Measurements from ENCODE around the gene APEH. TPM values are rescaled to one million over a fixed set of nuclear protein-coding genes. Genes with fewer than 3 reads are reported as not detected.

APEH gene
- polyA plus RNA-seq (2013, experiment 1 of 2): 77.8 TPM
- 76.2 TPM for polyA plus RNA-seq (2013, experiment 2 of 2)

GRCh38 chr3:49673715-49674496 lies at the start of gene APEH:
Gene APEH (plus strand): TSS chr3:49674351. CDS start chr3:49674402, 51 bp downstream.
- DNase-seq: peak; percentile 98
- WGBS (ENCODE audit: extremely low coverage, insufficient coverage, low lambda C conversion rate): no CpG with 5 or more reads among the region's 71 CpGs
- no peak within 1 kb of the TSS for H4K5ac ChIP-seq (ENCODE audit: low read length)

DNA sequence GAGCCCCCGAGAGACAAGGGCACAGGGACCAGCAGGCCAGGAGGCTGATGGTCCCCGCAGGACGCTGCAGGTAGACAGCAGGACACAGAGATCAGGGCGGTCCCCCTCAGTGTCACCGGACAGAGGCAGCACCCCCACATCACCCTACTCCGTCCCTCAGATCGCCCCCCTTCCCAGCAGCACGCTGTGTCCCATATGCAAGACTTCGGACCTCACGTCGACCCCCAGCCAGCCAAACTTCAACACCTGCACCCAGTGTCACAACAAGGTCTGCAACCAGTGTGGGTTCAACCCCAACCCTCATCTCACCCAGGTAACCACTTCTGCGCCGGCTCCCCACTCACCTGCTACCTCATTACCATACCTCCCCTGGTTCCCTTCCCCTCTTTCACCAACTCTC lies 49.1 kb upstream of the APEH start:
- Histone ChIP-seq H3K4me3 (ENCODE audit: low read length) (no peak overlapping the region), H3K36me3 (ENCODE audit: control insufficient read depth, insufficient read depth, low read length) (no peaks in the 10 kb centered on the region), H3K9ac (ENCODE audit: low read length) (no peak overlapping the region), H2BK15ac (replicated peaks; ENCODE audit: low read depth) (no peak overlapping the region), H3K79me2 (ENCODE audit: control insufficient read depth, insufficient read depth, low read length) (no peaks in the 10 kb centered on the region), H3K18ac (ENCODE audit: low read length) (no peak overlapping the region), H3K27me3 (ENCODE audit: insufficient read depth, low read length, poor library complexity) (no peaks in the 10 kb centered on the region), H3K4me2 (ENCODE audit: low read length) (no peak overlapping the region), H3K56ac (ENCODE audit: low read length) (no peak overlapping the region), H2BK5ac (ENCODE audit: low read length) (no peak overlapping the region), H3K4me1 (ENCODE audit: control insufficient read depth, low read depth, low read length) (no peaks in the 10 kb centered on the region), H3K79me1 (ENCODE audit: low read length) (no peaks in the 10 kb centered on the region), H3K27ac (ENCODE audit: low read depth, low read length) (no peak overlapping the region), H2AK5ac (ENCODE audit: low read length) (no peak overlapping the region), H3K4ac (ENCODE audit: low read depth, low read length) (no peak overlapping the region), H4K5ac (ENCODE audit: low read length) (no peak overlapping the region), H4K8ac (ENCODE audit: low read depth, low read length) (no peak overlapping the region), H3K23ac (ENCODE audit: low read length) (no peak overlapping the region), H2BK120ac (ENCODE audit: low read depth, low read length) (no peak overlapping the region)
- WGBS (ENCODE audit: extremely low coverage, insufficient coverage, low lambda C conversion rate): no CpG with 5 or more reads among the region's 13 CpGs
- no peak for DNase-seq

More at GRCh38 chr3:49673715-49674496, at the start of gene APEH:
- Histone ChIP-seq H2BK120ac (ENCODE audit: low read depth, low read length) (no peak within 1 kb of the TSS), H3K27me3 (ENCODE audit: insufficient read depth, low read length, poor library complexity) (no peaks in the 10 kb centered on the region), H3K36me3 (ENCODE audit: control insufficient read depth, insufficient read depth, low read length) (peaks cover 6% of the 10 kb centered on the region), H3K79me1 (ENCODE audit: low read length) (peaks cover 17% of the 10 kb centered on the region), H3K4me1 (ENCODE audit: control insufficient read depth, low read depth, low read length) (peaks cover 6% of the 10 kb centered on the region), H2BK5ac (ENCODE audit: low read length) (peak within 1 kb of the TSS; percentile 45), H3K4me3 (ENCODE audit: low read length) (peak within 1 kb of the TSS; percentile 96), H2BK15ac (replicated peaks; ENCODE audit: low read depth) (no peak within 1 kb of the TSS), H3K56ac (ENCODE audit: low read length) (peak within 1 kb of the TSS; percentile 98), H3K27ac (ENCODE audit: low read depth, low read length) (peak within 1 kb of the TSS; percentile 91), H3K18ac (ENCODE audit: low read length) (peak within 1 kb of the TSS; percentile 69), H3K4ac (ENCODE audit: low read depth, low read length) (peak within 1 kb of the TSS; percentile 61), H4K8ac (ENCODE audit: low read depth, low read length) (peak within 1 kb of the TSS; percentile 78), H3K79me2 (ENCODE audit: control insufficient read depth, insufficient read depth, low read length) (peaks cover 10% of the 10 kb centered on the region), H2AK5ac (ENCODE audit: low read length) (peak within 1 kb of the TSS; percentile 3), H3K23ac (ENCODE audit: low read length) (no peak within 1 kb of the TSS), H3K4me2 (ENCODE audit: low read length) (peak within 1 kb of the TSS; percentile 86), H3K9ac (ENCODE audit: low read length) (peak within 1 kb of the TSS; percentile 94)

DNA sequence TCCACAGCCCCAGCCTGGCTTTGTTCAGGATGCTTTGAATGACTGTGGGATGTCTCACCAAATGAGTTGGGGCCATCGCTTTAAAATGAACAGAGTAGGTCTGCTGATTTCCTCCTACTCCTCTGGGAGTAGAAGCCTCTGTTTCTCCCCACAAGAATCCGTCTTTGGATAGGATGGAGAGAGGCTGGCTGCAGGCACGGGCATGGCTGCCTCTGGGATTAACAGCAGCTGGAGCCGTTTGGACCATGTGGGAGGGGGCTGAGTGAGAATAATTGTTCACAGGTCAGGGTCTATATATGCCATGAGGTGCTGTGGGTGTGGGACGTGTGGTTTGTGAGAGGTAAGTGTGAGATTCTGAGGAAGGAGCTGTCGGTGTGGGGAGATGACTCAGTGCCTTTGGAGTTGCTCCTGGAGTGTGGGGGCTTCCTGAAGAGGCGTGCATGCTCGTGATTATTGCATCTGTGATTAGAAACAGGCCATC lies 48.0 kb upstream of the APEH start:
- Histone ChIP-seq H3K4me3 (ENCODE audit: low read length) (no peak overlapping the region), H3K4me1 (ENCODE audit: control insufficient read depth, low read depth, low read length) (no peaks in the 10 kb centered on the region), H3K79me2 (ENCODE audit: control insufficient read depth, insufficient read depth, low read length) (no peaks in the 10 kb centered on the region), H2BK5ac (ENCODE audit: low read length) (no peak overlapping the region), H3K23ac (ENCODE audit: low read length) (no peak overlapping the region), H3K79me1 (ENCODE audit: low read length) (no peaks in the 10 kb centered on the region), H3K56ac (ENCODE audit: low read length) (no peak overlapping the region), H4K8ac (ENCODE audit: low read depth, low read length) (no peak overlapping the region), H3K9ac (ENCODE audit: low read length) (no peak overlapping the region), H3K4ac (ENCODE audit: low read depth, low read length) (no peak overlapping the region), H4K5ac (ENCODE audit: low read length) (no peak overlapping the region), H3K18ac (ENCODE audit: low read length) (no peak overlapping the region), H3K4me2 (ENCODE audit: low read length) (no peak overlapping the region), H2AK5ac (ENCODE audit: low read length) (no peak overlapping the region), H3K27ac (ENCODE audit: low read depth, low read length) (no peak overlapping the region), H3K27me3 (ENCODE audit: insufficient read depth, low read length, poor library complexity) (no peaks in the 10 kb centered on the region), H2BK120ac (ENCODE audit: low read depth, low read length) (no peak overlapping the region), H2BK15ac (replicated peaks; ENCODE audit: low read depth) (no peak overlapping the region), H3K36me3 (ENCODE audit: control insufficient read depth, insufficient read depth, low read length) (no peaks in the 10 kb centered on the region)
- no peak for DNase-seq
- no CpG with 5 or more reads among the region's 8 CpGs for WGBS (ENCODE audit: extremely low coverage, insufficient coverage, low lambda C conversion rate)

- H2BK120ac ChIP-seq (ENCODE audit: low read depth, low read length): no peak overlapping the region
- no peak overlapping the region for H4K5ac ChIP-seq (ENCODE audit: low read length)
- H3K4me2 ChIP-seq (ENCODE audit: low read length): no peak overlapping the region
- no peaks in the 10 kb centered on the region for H3K27me3 ChIP-seq (ENCODE audit: insufficient read depth, low read length, poor library complexity)
- no peak overlapping the region for H3K4ac ChIP-seq (ENCODE audit: low read depth, low read length)
- no peak overlapping the region for H3K9ac ChIP-seq (ENCODE audit: low read length)
- no peak overlapping the region for H3K27ac ChIP-seq (ENCODE audit: low read depth, low read length)
- H4K8ac ChIP-seq (ENCODE audit: low read depth, low read length): no peak overlapping the region
- H3K4me3 ChIP-seq (ENCODE audit: low read length): no peak overlapping the region
- no peak overlapping the region for H2BK5ac ChIP-seq (ENCODE audit: low read length)
- H3K23ac ChIP-seq (ENCODE audit: low read length): no peak overlapping the region
- H2BK15ac ChIP-seq (replicated peaks; ENCODE audit: low read depth): no peak overlapping the region
- no peak overlapping the region for H3K18ac ChIP-seq (ENCODE audit: low read length)
- H2AK5ac ChIP-seq (ENCODE audit: low read length): no peak overlapping the region
- H3K4me1 ChIP-seq (ENCODE audit: control insufficient read depth, low read depth, low read length): no peaks in the 10 kb centered on the region
- WGBS (ENCODE audit: extremely low coverage, insufficient coverage, low lambda C conversion rate): no CpG with 5 or more reads among the region's 1 CpG
- H3K79me2 ChIP-seq (ENCODE audit: control insufficient read depth, insufficient read depth, low read length): no peaks in the 10 kb centered on the region
- no peak overlapping the region for H3K56ac ChIP-seq (ENCODE audit: low read length)
- no peaks in the 10 kb centered on the region for H3K36me3 ChIP-seq (ENCODE audit: control insufficient read depth, insufficient read depth, low read length)
- no peak for DNase-seq
- no peaks in the 10 kb centered on the region for H3K79me1 ChIP-seq (ENCODE audit: low read length)
Measured at GRCh38 chr3:49626796-49627195, 47.4 kb upstream of the APEH start.

DNA sequence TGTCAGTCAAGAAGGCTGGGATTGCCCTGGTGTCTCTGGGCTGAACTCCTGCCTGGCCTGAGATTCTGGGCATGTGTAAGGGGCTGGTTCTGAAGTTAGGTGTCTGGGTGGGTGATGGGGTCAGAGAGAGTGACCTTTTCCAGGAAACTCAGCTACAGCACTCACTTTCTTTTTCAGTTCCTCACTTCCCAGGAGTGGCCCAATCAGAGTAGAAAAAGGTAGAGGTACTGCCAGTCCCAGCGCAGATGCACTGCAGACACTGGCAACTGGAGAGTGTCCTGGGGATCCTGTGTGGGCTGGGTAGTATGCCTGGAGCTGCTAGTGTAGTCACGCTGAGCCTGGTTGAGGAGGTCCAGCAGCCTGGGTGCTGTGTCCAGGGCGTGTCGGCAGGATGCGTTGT lies 46.5 kb upstream of the APEH start:
- no peak overlapping the region for H2BK5ac ChIP-seq (ENCODE audit: low read length)
- H3K56ac ChIP-seq (ENCODE audit: low read length): no peak overlapping the region
- no peaks in the 10 kb centered on the region for H3K27me3 ChIP-seq (ENCODE audit: insufficient read depth, low read length, poor library complexity)
- no peaks in the 10 kb centered on the region for H3K79me2 ChIP-seq (ENCODE audit: control insufficient read depth, insufficient read depth, low read length)
- no CpG with 5 or more reads among the region's 5 CpGs for WGBS (ENCODE audit: extremely low coverage, insufficient coverage, low lambda C conversion rate)
- H3K23ac ChIP-seq (ENCODE audit: low read length): no peak overlapping the region
- no peak overlapping the region for H2BK15ac ChIP-seq (replicated peaks; ENCODE audit: low read depth)
- no peak overlapping the region for H4K8ac ChIP-seq (ENCODE audit: low read depth, low read length)
- no peak overlapping the region for H3K4me2 ChIP-seq (ENCODE audit: low read length)
- H3K36me3 ChIP-seq (ENCODE audit: control insufficient read depth, insufficient read depth, low read length): no peaks in the 10 kb centered on the region
- H2AK5ac ChIP-seq (ENCODE audit: low read length): no peak overlapping the region
- H3K18ac ChIP-seq (ENCODE audit: low read length): no peak overlapping the region
- no peak overlapping the region for H3K4me3 ChIP-seq (ENCODE audit: low read length)
- no peak overlapping the region for H4K5ac ChIP-seq (ENCODE audit: low read length)
- H3K4me1 ChIP-seq (ENCODE audit: control insufficient read depth, low read depth, low read length): no peaks in the 10 kb centered on the region
- DNase-seq: no peak
- H3K27ac ChIP-seq (ENCODE audit: low read depth, low read length): no peak overlapping the region
- H3K4ac ChIP-seq (ENCODE audit: low read depth, low read length): no peak overlapping the region
- no peaks in the 10 kb centered on the region for H3K79me1 ChIP-seq (ENCODE audit: low read length)
- no peak overlapping the region for H2BK120ac ChIP-seq (ENCODE audit: low read depth, low read length)
- H3K9ac ChIP-seq (ENCODE audit: low read length): no peak overlapping the region

Data from mesendoderm (in vitro differentiated cells).